Stimulated activated naive B cell treated with anti-CD40 and anti-IgM and Interleukin-4, amounts not matched to agents 10 μg/mL and 1 μg/mL and 100 μg/mL, for 72 hours (primary cell): Measurements from ENCODE around the gene MYLK.

Experiments used
- ATAC-seq, 2 donors: fragments of 150-1000 bp; cut with Tn5 transposase; replicated peaks; 2 replicates each; pipeline ENCODE4 v1.10.0; 2021; ENCODE audit warnings: moderate library complexity in 1 of 2
- DNase-seq: peaks from one replicate; pipeline ENCODE4 v3.0.0; 2021
- H3K27ac Mint-ChIP-seq: one replicate; pipeline ENCODE4 v1.8.0; 2022; ENCODE audit warnings: mild to moderate bottlenecking, mixed read lengths
- H3K27me3 Mint-ChIP-seq, 2 donors: one replicate each; pipeline ENCODE4 v1.8.0; 2022; ENCODE audit warnings: mixed read lengths in 2 of 2
- H3K36me3 Mint-ChIP-seq, 2 donors: one replicate each; pipeline ENCODE4 v1.8.0; 2022; ENCODE audit warnings: mixed read lengths in 2 of 2, mild to moderate bottlenecking in 1 of 2
- H3K4me1 Mint-ChIP-seq, 2 donors: one replicate each; pipeline ENCODE4 v1.8.0; 2022; ENCODE audit warnings: mixed read lengths in 2 of 2, mild to moderate bottlenecking in 1 of 2
- H3K4me3 Mint-ChIP-seq, 2 donors: one replicate each; pipeline ENCODE4 v1.8.0; 2022; ENCODE audit warnings: mild to moderate bottlenecking in 2 of 2, mixed read lengths in 2 of 2, moderate library complexity in 1 of 2
- H3K9me3 Mint-ChIP-seq, 2 donors: one replicate each; pipeline ENCODE4 v1.8.0; 2022; ENCODE audit warnings: mixed read lengths in 2 of 2, mild to moderate bottlenecking in 1 of 2

Gene MYLK

GRCh38 chr3:123637131-123637530 lies 247.0 kb downstream of the MYLK start:
- DNase-seq: no peak
- ATAC-seq: no peak
- peaks cover 2 to 5% of the 10 kb centered on the region in 2 donors for H3K4me1 Mint-ChIP-seq
- H3K9me3 Mint-ChIP-seq: no peaks in the 10 kb centered on the region
- no peaks in the 10 kb centered on the region for H3K27me3 Mint-ChIP-seq
- peaks cover 12 to 16% of the 10 kb centered on the region in 2 donors for H3K36me3 Mint-ChIP-seq
- H3K4me3 Mint-ChIP-seq: no peak overlapping the region
- H3K27ac Mint-ChIP-seq: no peak overlapping the region

- peaks cover 12 to 22% of the 10 kb centered on the region in 2 donors for H3K36me3 Mint-ChIP-seq
- no peak for DNase-seq
- H3K4me1 Mint-ChIP-seq: peaks cover 3 to 6% of the 10 kb centered on the region in 2 donors
- ATAC-seq: no peak
- H3K27ac Mint-ChIP-seq: no peak overlapping the region
- H3K4me3 Mint-ChIP-seq: no peak overlapping the region
- no peaks in the 10 kb centered on the region for H3K9me3 Mint-ChIP-seq
- no peaks in the 10 kb centered on the region for H3K27me3 Mint-ChIP-seq
Observed at GRCh38 chr3:123636431-123636841, 247.7 kb downstream of the MYLK start.

- Mint-ChIP-seq H3K4me3 (no peak overlapping the region), H3K9me3 (no peaks in the 10 kb centered on the region), H3K36me3 (peaks cover 15 to 26% of the 10 kb centered on the region in 2 donors), H3K27ac (no peak overlapping the region), H3K27me3 (no peaks in the 10 kb centered on the region), H3K4me1 (peaks cover 3 to 6% of the 10 kb centered on the region in 2 donors)
- ATAC-seq (no peak), DNase-seq (no peak)
Observed at GRCh38 chr3:123635717-123636116, 248.4 kb downstream of the MYLK start.

GRCh38 chr3:123635217-123635616 lies 248.9 kb downstream of the MYLK start:
- H3K4me3 Mint-ChIP-seq: no peak overlapping the region
- H3K27ac Mint-ChIP-seq: no peak overlapping the region
- peaks cover 3 to 6% of the 10 kb centered on the region in 2 donors for H3K4me1 Mint-ChIP-seq
- H3K36me3 Mint-ChIP-seq: peaks cover 15 to 26% of the 10 kb centered on the region in 2 donors
- DNase-seq: no peak
- no peak for ATAC-seq
- no peaks in the 10 kb centered on the region for H3K9me3 Mint-ChIP-seq
- no peaks in the 10 kb centered on the region for H3K27me3 Mint-ChIP-seq

GRCh38 chr3:123634149-123635051 lies 249.7 kb downstream of the MYLK start:
- DNase-seq (no peak), ATAC-seq (no peak)
- H3K9me3 Mint-ChIP-seq: no peaks in the 10 kb centered on the region
- no peaks in the 10 kb centered on the region for H3K27me3 Mint-ChIP-seq
- H3K4me3 Mint-ChIP-seq: no peak overlapping the region
- peaks cover 16 to 31% of the 10 kb centered on the region in 2 donors for H3K36me3 Mint-ChIP-seq
- H3K4me1 Mint-ChIP-seq: peaks cover 3 to 6% of the 10 kb centered on the region in 2 donors
- H3K27ac Mint-ChIP-seq: no peak overlapping the region

GRCh38 chr3:123633530-123633929 lies 250.6 kb downstream of the MYLK start:
- no peak overlapping the region for H3K27ac Mint-ChIP-seq
- no peak overlapping the region for H3K4me3 Mint-ChIP-seq
- no peaks in the 10 kb centered on the region for H3K9me3 Mint-ChIP-seq
- DNase-seq (no peak), ATAC-seq (no peak)
- peaks cover 3 to 6% of the 10 kb centered on the region in 2 donors for H3K4me1 Mint-ChIP-seq
- H3K36me3 Mint-ChIP-seq: peaks cover 19 to 34% of the 10 kb centered on the region in 2 donors
- no peaks in the 10 kb centered on the region for H3K27me3 Mint-ChIP-seq

- no peak overlapping the region for H3K4me3 Mint-ChIP-seq
- no peaks in the 10 kb centered on the region for H3K9me3 Mint-ChIP-seq
- H3K27me3 Mint-ChIP-seq: no peaks in the 10 kb centered on the region
- peaks cover 3 to 6% of the 10 kb centered on the region in 2 donors for H3K4me1 Mint-ChIP-seq
- ATAC-seq: no peak
- peaks cover 19 to 34% of the 10 kb centered on the region in 2 donors for H3K36me3 Mint-ChIP-seq
- no peak for DNase-seq
- H3K27ac Mint-ChIP-seq: peak overlapping the region; percentile 51
Observed at GRCh38 chr3:123632161-123632655, 251.9 kb downstream of the MYLK start.

DNA sequence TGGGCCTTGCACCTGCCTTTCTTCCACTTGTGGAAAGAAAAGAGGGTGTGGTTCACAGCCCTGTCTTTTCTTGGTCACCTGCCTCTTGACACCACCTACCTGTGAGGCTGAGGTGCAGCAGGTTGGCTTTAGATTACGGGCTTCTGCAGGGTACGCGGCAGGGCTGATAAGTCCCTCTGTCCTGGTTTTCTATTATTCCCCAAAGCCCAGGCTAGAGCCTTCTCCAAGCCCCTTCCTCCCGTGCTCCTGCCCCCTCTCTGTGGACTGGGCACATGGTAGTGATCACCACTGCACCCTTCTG lies 254.4 kb downstream of the MYLK start:
- no peak for DNase-seq
- Mint-ChIP-seq H3K4me1 (peaks cover 3 to 6% of the 10 kb centered on the region in 2 donors), H3K4me3 (no peak overlapping the region), H3K9me3 (no peaks in the 10 kb centered on the region), H3K27ac (no peak overlapping the region), H3K36me3 (peaks cover 19 to 39% of the 10 kb centered on the region in 2 donors), H3K27me3 (no peaks in the 10 kb centered on the region)
- ATAC-seq: no peak

DNA sequence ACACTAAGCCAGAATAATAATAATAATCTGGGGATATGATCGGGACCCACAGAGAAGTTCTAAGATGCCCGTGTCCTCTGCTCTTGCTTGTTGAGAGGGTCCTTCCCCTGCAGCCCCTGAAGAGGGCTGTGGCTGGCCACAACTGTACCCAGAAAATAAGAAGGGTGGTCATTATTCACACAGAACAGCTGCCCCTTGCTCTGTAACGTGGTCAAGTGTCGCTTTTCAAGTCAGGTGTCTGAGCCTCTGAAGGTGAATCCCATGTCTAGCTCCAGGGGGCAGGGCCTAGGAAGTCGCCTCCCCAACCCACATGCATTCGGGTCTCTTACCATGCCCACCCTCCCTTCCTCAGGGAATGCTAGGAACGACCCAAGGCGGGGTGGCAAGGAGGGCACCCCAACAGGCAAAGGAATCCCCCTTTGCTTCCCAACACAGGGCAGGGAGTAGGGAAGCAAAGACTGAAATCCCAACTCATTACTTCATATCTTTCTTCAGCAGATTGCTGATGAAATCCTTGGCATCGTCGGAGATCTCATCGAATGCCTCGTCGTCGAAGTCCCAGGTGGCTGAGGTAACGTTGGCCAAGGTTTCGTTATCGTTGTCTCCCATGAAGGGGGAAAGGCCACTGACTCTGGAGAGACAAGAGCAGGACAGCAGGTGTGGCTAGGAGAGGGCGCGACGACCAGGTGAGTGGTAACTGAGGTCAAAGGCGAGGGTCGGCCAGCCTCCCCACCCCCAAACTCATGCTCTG lies 255.0 kb downstream of the MYLK start:
- Mint-ChIP-seq H3K36me3 (peaks cover 15 to 34% of the 10 kb centered on the region in 2 donors), H3K27me3 (no peaks in the 10 kb centered on the region)

GRCh38 chr3:123627673-123628670 lies 256.2 kb downstream of the MYLK start:
- Mint-ChIP-seq H3K27me3 (no peaks in the 10 kb centered on the region), H3K4me3 (no peak overlapping the region), H3K9me3 (no peaks in the 10 kb centered on the region), H3K27ac (peak overlapping the region; percentile 10), H3K4me1 (peaks cover 2 to 6% of the 10 kb centered on the region in 2 donors), H3K36me3 (peaks cover 7 to 27% of the 10 kb centered on the region in 2 donors)
- no peak for ATAC-seq
- DNase-seq: no peak

More for the DNA sequence above, 255.0 kb downstream of the MYLK start:
- Mint-ChIP-seq H3K9me3 (no peaks in the 10 kb centered on the region), H3K4me3 (peak overlapping the region in 1 of 2 donors; percentile 19), H3K27ac (no peak overlapping the region), H3K4me1 (peaks cover 2 to 6% of the 10 kb centered on the region in 2 donors)
- DNase-seq (no peak), ATAC-seq (no peak)

DNA sequence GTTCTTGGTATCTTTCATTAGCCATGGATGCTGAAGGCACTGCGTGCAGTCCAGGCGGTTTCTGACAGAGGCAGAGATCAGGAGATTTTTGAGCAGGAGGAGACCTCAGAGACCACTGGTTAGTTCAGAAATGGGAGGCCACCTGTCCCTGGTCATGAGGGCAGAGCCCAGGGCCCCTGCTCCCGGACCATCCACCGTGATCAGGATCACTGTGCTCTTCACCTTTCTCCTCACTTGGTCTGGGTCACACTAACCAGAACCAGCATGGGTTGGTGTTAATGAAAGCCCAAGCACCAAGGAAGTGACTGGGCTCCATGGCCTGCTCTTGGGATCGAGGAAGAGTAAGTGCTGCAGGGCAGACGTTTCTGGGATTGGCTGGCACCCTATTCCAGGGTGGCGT lies 257.3 kb downstream of the MYLK start:
- no peak for DNase-seq
- H3K9me3 Mint-ChIP-seq: no peaks in the 10 kb centered on the region
- H3K36me3 Mint-ChIP-seq: peaks cover 7 to 20% of the 10 kb centered on the region in 2 donors
- no peak overlapping the region for H3K4me3 Mint-ChIP-seq
- H3K4me1 Mint-ChIP-seq: no peaks in the 10 kb centered on the region
- no peak overlapping the region for H3K27ac Mint-ChIP-seq
- H3K27me3 Mint-ChIP-seq: no peaks in the 10 kb centered on the region
- no peak for ATAC-seq

- Mint-ChIP-seq H3K36me3 (peaks cover 2 to 7% of the 10 kb centered on the region in 2 donors), H3K27ac (no peak overlapping the region), H3K9me3 (no peaks in the 10 kb centered on the region)
Observed at GRCh38 chr3:123624302-123624701, 259.8 kb downstream of the MYLK start.

DNA sequence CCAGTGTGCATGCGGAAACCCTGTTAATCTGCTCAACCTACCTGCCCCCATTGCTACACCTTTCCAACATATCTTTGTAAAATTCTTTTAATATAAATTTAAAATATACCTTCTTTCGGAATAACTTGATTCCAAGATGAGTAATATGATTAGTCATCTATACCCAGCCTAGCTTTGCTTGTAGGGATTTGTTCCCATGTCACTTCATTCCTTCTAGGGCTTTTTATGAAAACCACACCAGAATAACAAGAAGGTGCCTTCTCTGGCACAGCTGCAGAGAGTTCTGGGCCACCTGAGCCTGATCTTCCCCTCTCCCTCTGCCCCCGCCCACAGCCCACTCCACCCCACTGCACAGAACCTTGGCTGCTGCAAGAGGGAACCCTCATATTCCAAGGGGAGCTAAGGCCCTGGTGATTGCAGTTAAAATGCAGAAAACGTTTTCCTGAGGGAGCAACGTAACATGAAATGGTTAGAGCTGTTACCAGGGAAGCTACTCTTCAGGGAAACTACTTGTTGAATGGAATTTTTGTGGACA lies 260.7 kb downstream of the MYLK start:
- no peaks in the 10 kb centered on the region for H3K9me3 Mint-ChIP-seq
- DNase-seq (no peak), ATAC-seq (no peak)
- H3K27ac Mint-ChIP-seq: no peak overlapping the region
- H3K27me3 Mint-ChIP-seq: no peaks in the 10 kb centered on the region
- peaks cover 0 to 5% of the 10 kb centered on the region in 2 donors for H3K36me3 Mint-ChIP-seq
- no peak overlapping the region for H3K4me3 Mint-ChIP-seq
- H3K4me1 Mint-ChIP-seq: peaks cover 10% of the 10 kb centered on the region in 2 donors

More at GRCh38 chr3:123624302-123624701, 259.8 kb downstream of the MYLK start:
- Mint-ChIP-seq H3K4me1 (peaks cover under 1 to 1% of the 10 kb centered on the region in 2 donors), H3K4me3 (no peak overlapping the region), H3K27me3 (no peaks in the 10 kb centered on the region)
- DNase-seq (no peak), ATAC-seq (no peak)
